Ishikawa (cell line): ENCODE data around the gene DIAPH2.

ENCODE experiments used
- CEBPB ChIP-seq: IDR thresholded peaks from 2 replicates; pipeline ENCODE4 v1.6.1; 2012
- CREB1 ChIP-seq: IDR thresholded peaks from 2 replicates; pipeline ENCODE4 v1.6.1; 2012; ENCODE audit warnings: low read depth
- EGR1 ChIP-seq: IDR thresholded peaks from 2 replicates; pipeline ENCODE4 v1.6.1; 2012
- EP300 ChIP-seq: IDR thresholded peaks from 2 replicates; pipeline ENCODE4 v1.6.1; 2012; ENCODE audit warnings: borderline replicate concordance
- FOXM1 ChIP-seq: IDR thresholded peaks from 2 replicates; pipeline ENCODE4 v1.6.1; 2012; ENCODE audit warnings: low read depth, borderline replicate concordance
- MAX ChIP-seq: IDR thresholded peaks from 2 replicates; pipeline ENCODE4 v1.6.1; 2012
- NFIC ChIP-seq: IDR thresholded peaks from 2 replicates; pipeline ENCODE4 v1.6.1; 2012
- RAD21 ChIP-seq: IDR thresholded peaks from 2 replicates; pipeline ENCODE4 v1.6.1; 2012; ENCODE audit warnings: low read depth
- REST ChIP-seq: IDR thresholded peaks from 2 replicates; pipeline ENCODE4 v1.6.1; 2012; ENCODE audit warnings: low read depth, mild to moderate bottlenecking
- TAF1 ChIP-seq: IDR thresholded peaks from 2 replicates; pipeline ENCODE4 v1.6.1; 2012; ENCODE audit warnings: low read depth, mild to moderate bottlenecking
- TCF12 ChIP-seq: IDR thresholded peaks from 2 replicates; pipeline ENCODE4 v1.6.1; 2012; ENCODE audit warnings: low read depth
- TEAD4 ChIP-seq: IDR thresholded peaks from 2 replicates; pipeline ENCODE4 v1.6.1; 2012
- USF1 ChIP-seq: IDR thresholded peaks from 2 replicates; pipeline ENCODE4 v1.6.1; 2012
- YY1 ChIP-seq: IDR thresholded peaks from 2 replicates; pipeline ENCODE4 v1.6.1; 2012; ENCODE audit warnings: low read depth
- ZBTB7A ChIP-seq: IDR thresholded peaks from 2 replicates; pipeline ENCODE4 v1.6.1; 2012; ENCODE audit warnings: low read depth

The DIAPH2 gene

GRCh38 chrX:97524997-97525396 lies 840.4 kb downstream of the DIAPH2 start:
- no peak for TF ChIP-seq EGR1
- no peak for TF ChIP-seq TCF12
- TF ChIP-seq ZBTB7A, result no peak
- no peak for TF ChIP-seq TAF1
- no peak for TF ChIP-seq CREB1
- TF ChIP-seq FOXM1, result no peak
- TF ChIP-seq TEAD4, result no peak
- TF ChIP-seq EP300, result no peak
- TF ChIP-seq USF1, result no peak
- TF ChIP-seq CEBPB, result no peak
- TF ChIP-seq YY1, result no peak
- TF ChIP-seq RAD21, result no peak
- no peak for TF ChIP-seq NFIC
- TF ChIP-seq REST, result no peak
- TF ChIP-seq MAX, result no peak

GRCh38 chrX:97525981-97526380 lies 841.3 kb downstream of the DIAPH2 start:
- no peak for TF ChIP-seq USF1
- no peak for TF ChIP-seq CEBPB
- TF ChIP-seq YY1, result no peak

- TF ChIP-seq FOXM1 (no peak), EGR1 (no peak), CEBPB (no peak)
Observed at GRCh38 chrX:97527725-97528124, 843.1 kb downstream of the DIAPH2 start.

GRCh38 chrX:97529536-97530200 lies 845.0 kb downstream of the DIAPH2 start:
- no peak for TF ChIP-seq REST

- TF ChIP-seq MAX, result no peak
- TF ChIP-seq EGR1, result no peak
Observed at GRCh38 chrX:97531825-97532224, 847.2 kb downstream of the DIAPH2 start.

- no peak for TF ChIP-seq FOXM1
- no peak for TF ChIP-seq YY1
- TF ChIP-seq ZBTB7A, result no peak
- TF ChIP-seq CREB1, result no peak
- no peak for TF ChIP-seq EGR1
- TF ChIP-seq MAX, result no peak
- no peak for TF ChIP-seq EP300
- TF ChIP-seq USF1, result no peak
- no peak for TF ChIP-seq TAF1
- no peak for TF ChIP-seq TCF12
- TF ChIP-seq REST, result no peak
- TF ChIP-seq TEAD4, result no peak
- TF ChIP-seq CEBPB, result no peak
- no peak for TF ChIP-seq NFIC
- no peak for TF ChIP-seq RAD21
Observed at GRCh38 chrX:97538745-97539144, 854.1 kb downstream of the DIAPH2 start.
